ENCODE measurements around the gene SDC3.
A peak's percentile ranks its signal among the peaks of the same experiment; 100 is the strongest.

SDC3 gene

DNA sequence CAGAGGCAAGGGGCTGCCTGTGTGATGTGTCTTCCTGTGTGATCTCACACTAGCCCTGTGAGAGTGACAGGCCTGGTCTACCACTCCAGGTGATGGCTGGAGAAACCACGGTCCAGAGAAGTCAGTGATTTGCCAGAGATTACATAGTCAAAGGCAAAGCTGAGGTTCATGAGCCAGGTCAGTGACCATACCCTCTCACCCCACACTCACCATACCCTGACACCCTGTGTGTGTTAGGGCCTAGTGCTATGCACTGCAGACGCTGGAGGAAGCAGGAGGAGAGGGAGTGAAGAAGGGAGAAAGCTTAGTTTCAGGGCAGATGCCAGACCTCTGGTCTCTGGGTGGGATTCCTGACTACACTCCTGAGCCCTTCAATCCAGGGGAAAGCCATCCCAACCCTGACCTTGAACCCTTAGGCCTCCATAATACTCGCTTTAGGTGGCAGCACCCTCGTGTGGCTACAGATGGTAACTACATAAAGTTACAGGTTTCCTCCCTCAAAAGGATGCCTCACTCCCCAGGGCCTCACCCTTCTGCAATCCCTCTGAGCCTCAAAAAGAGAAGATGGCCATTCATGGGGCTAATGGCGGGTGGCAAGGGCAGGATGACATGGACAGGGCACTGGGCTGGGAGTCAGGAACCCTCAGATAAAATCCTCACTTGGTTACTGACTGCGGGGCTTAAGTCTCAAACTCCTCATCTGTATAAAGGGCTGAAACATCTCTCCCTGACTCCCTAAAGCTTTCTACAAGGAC, 20.8 kb upstream of the SDC3 start:
- peak in 6 of 58 donors; percentile 14 to 41 (median 30) for DNase-seq

DNA sequence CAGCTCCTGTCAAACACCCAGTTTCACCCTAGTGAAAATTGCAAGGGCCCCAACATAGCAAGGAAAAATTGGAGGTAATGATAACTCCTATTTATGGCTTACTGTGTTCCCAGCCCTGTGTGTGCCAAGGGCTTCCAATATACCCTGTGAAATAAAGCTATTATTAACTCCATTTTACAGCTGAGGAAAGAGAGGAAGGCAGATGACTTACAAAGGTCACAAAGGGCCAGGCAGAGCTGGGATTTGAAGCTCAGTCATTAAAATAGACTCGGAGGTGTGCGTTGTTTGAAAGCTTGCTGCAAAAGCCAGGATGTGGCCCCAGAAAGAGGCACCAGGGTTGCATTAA, 20.2 kb upstream of the SDC3 start:
- no peak for DNase-seq

DNA sequence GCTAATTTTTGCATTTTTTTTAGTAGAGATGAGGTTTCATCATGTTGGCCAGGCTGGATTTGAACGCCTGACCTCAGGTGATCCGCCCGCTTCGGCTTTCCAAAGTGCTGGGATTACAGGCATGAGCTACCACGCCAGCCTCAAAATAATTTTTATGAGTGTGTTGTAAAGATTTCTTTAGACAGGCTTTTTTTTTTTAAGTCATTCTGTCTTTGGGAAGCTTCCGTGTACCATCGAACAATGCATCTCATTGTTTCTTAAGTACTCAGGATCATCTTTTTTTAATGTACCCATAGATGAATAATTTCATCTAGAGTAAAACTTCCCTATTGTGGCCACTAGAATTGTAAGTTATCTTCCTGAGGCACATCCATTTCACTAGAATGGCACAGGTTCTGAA, 19.6 kb upstream of the SDC3 start:
- DNase-seq, result no peak

DNA sequence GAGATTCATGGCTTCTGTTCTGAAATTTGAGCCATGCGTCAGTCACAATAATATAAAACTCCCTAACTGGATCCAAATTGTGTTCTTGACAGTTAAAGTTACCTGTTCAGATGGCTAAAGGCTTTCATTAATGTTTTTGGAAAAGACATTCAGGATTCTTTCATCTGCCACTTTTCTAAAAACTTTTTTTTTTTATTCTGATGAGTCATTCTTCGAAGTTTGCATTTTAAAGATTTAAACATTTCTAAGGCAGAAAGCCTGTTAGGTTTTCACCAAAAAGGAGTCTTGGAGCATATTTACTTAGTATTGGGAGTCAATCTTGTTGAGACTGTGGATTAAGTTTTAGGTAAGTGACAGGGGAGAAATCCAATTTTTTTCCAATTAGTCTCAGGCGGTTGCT, 18.9 kb upstream of the SDC3 start:
- no peak for DNase-seq

DNA sequence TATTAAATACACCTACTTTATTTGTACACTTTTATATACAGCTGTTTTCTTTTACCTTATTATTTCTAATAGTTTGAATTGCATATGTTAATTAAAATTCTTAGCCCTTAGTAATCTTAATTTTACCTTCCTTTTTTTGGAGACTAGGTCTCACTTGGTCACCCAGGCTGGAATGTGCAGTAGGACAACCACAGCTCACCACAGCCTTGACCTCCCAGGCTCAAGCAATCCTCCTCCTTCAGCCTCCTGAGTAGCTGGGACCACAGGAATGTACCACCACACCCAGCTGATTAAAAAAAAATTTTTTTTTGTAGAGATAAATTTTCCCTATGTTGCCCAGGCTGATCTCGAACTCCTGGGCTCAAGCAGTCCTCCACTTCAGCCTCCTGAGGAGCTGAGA, 15.0 kb upstream of the SDC3 start:
- DNase-seq, result no peak

DNA sequence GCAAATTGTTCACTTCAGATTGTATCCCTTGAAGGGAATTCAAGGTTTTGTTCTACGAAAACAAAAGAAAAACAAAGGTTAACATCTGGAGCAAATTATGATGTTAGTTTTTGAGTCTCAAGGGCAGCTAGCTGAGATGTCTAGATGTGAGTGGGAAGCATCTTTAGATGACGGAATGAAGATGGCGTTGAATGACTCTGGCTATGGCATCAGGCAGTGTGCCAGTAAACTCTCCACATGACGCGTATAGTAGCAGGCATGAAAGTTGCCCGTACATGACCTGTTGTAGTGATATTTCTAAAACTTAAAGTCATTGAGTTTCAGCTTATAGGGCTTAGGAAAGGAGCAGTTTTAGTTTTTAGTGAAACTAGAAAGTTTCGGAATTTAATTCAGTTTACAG, 12.3 kb upstream of the SDC3 start:
- no peak for DNase-seq

DNA sequence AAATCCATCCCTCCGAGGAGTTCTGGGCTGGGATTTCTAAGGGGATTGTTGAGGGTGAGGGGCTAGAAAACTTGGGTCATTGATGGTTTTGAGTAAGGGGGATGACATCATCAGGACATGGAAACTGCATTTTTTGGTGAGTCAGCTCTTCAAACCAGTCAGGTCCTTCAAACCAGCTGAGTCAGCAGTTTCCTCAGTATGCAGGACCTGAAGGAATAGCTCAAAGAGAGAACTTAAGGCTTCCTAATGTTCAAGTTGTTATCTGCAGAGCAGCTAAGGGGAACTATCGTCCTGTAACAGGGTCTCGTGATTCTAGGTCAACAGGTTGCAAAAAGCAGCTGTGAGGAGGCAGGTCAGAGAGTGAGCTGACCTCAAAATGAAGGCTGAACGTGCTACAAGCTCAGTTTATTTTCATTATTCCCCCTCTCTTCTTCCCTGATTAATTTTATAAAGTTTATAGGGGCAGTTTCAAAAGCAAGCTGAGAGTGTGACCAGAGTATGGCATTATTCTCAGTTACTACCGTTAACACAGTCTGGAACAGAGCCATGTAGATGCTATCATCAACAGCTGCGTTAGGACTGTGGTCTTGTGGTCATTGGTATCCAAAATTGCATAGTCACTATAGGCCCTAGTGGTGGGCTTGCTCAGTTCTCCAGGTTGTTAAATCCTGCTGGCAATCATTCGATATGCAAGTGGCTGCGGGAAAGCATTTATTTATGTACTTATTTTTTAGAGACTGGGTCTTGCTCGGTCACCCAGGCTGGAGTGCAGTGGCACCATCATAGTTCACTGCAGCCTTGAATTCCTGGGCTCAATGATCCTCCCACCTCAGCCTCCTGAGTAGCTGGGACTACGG, 10.7 kb upstream of the SDC3 start:
- no peak for DNase-seq

DNA sequence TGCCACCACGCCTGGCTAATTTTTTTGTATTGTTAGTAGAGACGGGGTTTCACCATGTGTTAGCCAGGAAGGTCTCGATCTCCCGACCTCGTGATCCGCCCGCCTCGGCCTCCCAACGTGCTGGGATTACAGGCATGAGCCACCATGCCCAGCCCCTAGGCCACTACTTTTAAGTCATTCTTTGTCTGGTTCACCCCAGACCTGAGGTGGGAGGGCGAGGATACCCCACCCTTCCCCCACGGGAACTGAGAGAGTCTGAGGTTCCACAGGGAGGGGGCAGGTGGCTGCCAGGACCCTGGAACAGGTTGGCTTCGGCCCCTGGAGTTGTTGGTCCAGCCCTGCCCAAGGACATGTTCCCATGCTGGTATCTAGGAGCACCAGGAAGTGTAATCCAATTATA, 7.7 kb upstream of the SDC3 start:
- DNase-seq, result no peak

DNA sequence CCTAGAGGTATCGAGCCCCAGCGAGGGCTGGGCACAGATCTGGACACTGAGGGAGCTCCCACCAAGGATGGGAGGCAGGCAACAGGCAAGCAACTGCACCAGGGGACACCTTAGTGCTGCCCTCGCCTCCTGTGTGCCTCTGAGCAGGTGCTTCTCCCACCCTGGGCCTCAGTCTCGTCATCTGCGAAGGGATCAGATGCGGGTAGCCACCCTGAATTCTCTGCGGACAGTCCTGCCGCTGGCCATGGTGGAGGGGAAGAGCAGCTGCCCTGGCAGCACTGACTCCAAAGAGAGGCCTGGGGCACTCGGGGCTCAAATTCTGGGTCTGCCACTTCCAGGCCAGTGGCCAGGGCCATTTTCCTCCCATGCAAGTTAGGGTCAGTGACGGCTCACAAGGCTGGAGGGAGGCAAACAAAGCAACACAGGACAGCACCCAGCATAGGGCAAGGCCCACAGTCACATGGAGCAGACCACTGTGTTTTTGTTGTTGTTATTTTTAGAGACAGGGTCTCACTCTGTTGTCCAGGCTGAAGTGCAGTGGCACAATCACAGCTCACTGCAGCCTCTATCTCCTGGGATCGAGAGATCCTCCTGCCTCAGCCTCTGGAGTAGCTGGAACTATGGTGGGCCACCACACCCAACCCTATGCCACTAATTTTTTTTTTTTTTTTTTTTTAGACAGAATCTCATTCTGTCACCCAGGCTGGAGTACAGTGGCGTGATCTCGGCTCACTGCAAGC, 7.1 kb upstream of the SDC3 start:
- no peak for DNase-seq

DNA sequence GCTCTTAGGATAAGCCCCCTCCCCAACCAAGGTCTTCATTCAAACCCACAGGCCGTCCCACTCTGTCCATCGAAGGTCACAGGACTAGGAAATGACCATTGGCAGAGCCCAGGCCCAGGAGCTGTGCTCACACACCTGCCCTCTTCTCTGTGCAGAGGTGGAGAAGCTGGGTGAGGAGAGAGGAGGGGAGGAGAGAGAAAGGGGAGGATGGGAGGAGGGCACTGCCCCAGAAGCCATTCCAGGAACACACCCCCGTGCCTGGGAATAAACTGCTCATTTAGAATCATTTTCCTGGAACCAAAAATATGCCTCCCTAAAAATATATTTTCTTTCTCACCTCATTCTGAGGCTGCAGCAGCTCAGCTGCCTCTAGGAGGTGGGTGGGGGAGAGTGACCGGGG, 6.4 kb upstream of the SDC3 start:
- DNase-seq, result peak in 1 of 58 donors; percentile 25

DNA sequence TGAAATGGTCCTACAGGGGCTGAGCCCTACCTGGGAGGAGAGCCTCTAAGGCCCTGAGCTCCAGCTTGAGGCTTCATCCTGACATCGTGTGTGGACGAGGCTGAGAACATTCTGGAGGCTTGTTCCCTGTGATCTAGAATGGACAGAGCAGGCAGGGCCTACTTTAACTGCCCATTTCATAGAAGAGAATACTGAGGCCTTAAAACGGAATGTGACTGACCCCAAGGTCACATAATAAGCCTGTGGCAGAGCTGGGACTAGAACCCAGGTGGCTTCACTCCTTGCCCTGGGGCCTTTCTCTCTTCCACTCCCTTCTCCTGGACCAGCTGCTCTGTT, 6.0 kb upstream of the SDC3 start:
- no peak for DNase-seq

DNA sequence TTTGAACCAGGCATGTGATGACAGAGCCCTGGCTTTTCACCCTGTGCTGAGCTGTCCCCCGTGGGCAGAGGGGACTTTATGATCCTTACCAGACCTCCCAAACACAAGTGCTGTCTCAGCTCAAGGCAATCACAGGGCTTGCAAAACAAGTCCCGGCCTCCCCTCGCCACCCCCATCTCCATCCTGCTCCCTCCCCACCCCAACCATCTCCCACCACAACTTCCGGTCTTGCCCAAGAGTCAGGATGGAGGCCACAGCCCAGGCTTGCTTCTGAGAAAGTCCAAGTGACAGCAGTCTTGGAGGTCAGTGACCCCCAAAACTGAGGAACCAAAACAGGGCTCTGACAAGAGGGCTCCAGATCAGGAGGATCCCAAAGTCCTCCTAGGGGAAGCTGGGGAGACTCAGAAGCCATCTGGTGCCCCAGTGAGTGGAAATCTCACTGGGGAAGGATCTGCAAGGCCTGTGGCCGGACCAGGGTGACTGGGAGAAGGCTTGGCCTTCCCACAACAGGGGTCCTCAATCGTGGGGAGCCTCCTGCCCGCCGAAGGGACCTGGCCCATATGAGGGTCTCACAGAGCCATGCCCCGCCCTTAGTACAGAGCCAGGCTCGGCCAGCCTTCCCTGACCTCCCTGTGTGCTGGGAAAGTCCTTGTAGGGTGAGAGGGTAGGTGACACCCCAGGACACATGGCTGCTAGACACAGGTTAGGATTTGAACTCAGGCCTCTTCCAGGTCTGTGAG, 4.5 kb upstream of the SDC3 start:
- DNase-seq, result peak in 10 of 58 donors; percentile 12 to 65 (median 24)

DNA sequence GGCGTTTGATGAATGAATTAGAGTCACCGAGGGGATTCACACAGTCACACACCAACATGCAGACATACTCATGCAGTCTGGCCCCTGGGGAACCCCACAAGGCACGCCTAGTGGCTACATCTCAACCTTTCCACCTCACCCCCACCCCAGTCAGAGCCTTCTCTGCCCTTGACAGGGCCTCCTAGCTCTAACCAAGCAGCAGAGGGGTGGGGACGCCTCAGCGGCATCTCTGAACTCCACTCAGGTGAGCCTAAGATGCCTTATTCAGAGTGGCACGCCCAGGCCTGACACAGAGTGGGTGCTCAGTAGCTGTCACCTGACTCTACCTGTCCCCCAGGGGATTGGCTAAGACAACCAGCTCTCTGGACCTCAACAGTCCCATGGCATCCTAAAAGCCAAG, 3.7 kb upstream of the SDC3 start:
- no peak for DNase-seq

DNA sequence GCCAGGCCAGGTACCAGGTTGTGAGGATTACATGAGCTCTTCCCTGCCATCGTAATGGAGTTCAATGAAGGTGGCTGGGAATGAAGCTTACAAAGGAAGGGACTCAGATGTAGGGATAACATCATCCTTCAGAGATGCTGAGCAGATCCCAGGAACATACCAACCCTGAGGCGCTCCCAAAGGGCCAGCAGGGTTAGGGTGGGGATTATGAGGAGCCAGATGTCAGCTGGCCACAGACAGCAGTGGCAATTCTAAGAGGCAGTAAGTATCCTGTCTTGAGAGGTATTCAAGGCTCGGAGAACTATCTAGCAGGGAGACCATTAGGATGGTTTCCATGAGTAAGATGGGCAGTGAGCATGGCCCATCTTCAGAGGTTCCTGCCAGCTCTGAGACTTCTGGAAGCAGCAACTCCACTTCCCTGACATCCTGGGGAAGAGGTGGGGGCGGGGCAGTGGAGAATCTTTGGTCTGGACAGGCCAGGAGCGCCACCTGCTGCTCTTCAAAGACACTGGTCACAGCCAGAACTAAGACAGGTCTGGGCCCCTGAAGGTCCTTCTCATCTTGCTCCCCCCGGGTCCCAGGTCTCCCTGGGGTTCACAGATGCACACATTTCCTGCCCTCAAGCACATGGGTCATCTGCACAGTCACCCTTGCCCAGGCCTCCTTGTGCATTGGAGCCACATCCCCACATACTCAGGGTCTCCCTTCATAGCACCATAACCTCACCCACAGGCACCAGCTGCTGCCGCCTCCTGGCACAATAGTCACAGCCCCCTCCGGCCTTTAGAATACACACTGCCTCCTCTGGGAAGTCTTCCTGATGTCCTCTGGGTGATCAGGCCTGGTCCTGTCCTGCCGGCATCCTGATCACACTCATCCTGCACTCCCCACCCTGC, 2.7 kb upstream of the SDC3 start:
- peak in 57 of 58 donors; percentile 19 to 88 (median 75) for DNase-seq

DNA sequence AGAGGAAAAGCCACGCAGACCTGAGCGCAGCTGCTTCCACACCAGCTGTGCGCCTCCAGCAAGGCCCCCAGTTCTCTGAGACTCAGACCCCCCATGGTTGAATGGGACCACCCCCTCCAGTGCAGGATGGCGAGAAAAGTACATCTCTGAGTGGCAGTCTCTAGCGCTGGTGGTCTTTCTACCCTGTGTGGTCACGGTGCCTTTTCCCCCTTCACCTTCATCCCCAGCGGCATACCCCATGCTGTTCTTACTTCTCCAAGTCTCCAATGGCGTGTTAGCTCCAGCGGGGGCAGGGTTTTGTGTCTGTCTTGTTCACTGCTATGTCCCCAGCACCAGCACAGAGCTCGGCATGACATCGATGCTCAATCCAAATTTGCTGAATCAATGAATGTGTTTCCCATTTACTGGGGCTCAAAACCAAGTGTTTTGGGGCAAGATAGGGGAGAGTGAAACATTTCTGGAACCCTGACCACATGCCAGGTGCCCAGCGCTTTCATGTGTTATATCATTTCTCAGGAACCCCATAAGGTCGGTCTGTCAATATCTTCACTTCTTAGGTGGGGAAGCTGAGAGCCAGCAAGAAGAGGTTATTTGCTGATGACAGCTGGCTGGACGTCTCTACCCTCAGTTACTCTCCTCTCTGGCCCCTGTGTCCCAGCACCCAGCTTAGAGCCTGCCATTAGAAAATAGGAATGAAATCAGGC, 959 bp upstream of the SDC3 start:
- peak in 4 of 58 donors; percentile 12 to 36 (median 28) for DNase-seq

DNA sequence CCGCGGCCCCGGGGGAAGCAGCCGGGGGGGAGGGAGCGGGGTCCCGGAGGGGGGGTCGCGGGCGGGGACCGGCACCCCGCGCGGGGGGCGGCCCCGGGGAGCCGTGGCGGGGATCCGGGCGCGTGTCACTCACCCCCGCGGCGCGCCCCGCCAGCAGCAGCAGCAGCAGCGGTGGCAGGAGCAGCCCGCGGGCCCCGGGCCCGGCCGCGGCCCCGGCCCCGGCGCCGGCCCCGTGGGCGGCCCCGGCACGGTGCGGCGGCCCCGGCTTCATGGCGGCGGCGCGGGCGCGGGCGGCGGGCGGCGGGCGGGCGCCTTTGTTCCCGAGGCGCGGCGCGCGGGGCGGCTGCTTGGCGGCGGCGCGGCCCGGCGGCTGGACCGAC, 252 bp downstream of the SDC3 start:
- no peak for DNase-seq

DNA sequence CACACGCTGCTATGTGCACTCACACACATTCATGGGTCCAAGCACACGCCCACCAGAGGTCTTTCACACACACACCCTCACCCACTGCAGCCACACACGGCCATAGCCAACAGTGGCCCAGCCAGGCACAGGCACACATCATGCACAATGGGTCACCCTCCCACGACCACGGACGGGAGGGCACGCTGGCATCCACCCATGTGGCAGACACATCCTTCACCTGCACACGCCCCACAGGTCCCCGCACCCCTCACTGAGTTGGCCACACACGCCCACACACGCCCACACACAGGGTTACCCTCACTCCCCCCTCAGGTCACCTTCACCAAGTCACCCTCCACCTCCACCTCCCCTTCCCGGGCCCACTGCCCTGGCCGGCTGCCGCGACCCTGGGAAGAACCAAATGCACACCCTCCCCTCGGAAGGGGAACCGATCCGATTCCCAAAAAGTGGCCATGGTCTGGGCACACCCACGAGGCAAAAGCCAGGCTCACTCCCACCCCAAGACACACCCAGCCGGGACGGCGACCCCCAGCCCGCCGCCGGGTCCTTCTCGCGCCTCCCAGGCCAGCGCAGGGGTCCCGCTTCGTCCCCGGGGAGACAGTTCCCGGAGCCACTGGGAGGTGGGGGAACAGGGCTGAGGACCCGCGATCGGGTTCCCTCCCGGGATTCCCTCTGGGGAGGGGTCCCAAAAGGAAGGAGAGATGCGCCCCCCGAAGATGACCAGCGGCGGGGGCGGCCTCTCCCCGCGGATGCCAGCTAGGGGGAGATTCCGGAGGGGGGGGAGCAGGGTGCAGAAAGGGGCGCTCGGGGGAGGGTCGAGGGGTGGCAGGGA, 860 bp downstream of the SDC3 start:
- DNase-seq, result peak in 1 of 58 donors; percentile 83

DNA sequence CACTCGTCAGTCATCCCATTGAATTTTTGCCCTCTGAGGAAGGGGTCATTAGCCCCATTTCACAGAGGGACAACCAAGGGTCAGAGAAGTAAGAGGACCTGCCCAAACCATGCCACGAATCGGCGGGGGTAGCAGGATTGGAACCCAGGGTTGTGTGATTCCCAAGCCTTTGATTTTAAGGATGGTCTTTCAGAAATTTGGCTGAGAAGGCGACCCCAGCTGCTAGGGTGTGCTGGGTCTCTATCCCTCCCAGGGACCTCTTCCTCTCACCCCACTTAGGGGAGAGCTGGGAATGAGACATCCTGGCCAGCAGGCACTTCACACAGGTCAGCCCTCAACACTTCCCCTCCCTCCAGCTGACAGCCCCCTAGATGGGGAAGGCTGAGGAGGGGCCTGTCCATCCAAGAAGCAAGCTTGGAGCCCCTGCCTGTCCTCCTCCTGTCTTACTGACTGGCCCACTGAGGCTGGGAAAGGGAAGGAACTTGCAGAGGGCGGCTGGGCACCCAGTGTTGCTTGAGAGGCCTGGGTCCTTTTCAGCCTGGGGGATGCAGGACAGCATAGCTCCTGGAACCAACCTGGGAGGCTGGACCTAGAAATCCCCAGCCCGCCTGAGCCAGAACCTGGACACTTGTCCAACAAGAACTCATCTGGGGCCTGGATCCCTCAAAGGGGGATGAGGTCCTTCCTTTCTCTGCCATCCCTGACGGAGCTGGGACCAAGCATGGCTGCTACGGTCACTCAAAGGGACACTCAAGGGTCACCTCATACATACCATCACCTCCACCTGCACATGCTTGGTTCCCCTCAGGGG, 1.7 kb downstream of the SDC3 start:
- no peak for DNase-seq
